Neural cell (in vitro differentiated cells): ENCODE data around the gene EXOC6B.

Experiments
- CTCF ChIP-seq: fragments of 450-650 bp; IDR thresholded peaks from 2 replicates; pipeline ENCODE4 v1.5.1; 2014; ENCODE audit warnings: antibody characterized with exemption, mild to moderate bottlenecking, moderate library complexity; ENCODE audit not compliant: poor library complexity, severe bottlenecking
- EP300 ChIP-seq: fragments of 450-650 bp; conservative IDR thresholded peaks from 2 replicates; pipeline ENCODE4 v1.6.1; 2014; ENCODE audit warnings: antibody characterized with exemption, mild to moderate bottlenecking, moderate library complexity; ENCODE audit not compliant: poor library complexity, severe bottlenecking
- EZH2 ChIP-seq: fragments of 200-600, 300-800 bp; shearing (Covaris generic), sonication (generic); IDR thresholded peaks from 2 replicates; pipeline ENCODE4 v1.6.1; 2014; ENCODE audit warnings: antibody characterized with exemption, low read length, borderline replicate concordance, mild to moderate bottlenecking; ENCODE audit not compliant: insufficient read depth, poor library complexity, severe bottlenecking

- TF ChIP-seq EP300 (no peak), CTCF (no peak), EZH2 (peak; percentile 38)
These were observed 680.0 kb downstream of the EXOC6B start for GRCh38 chr2:72145658-72146329.
